ENCODE results near the gene KCNT2. TPM values are rescaled to one million over a fixed set of nuclear protein-coding genes. Genes with fewer than 3 reads are reported as not detected.

The KCNT2 gene
- total and polyA plus RNA-seq, 4 donors = 1.7 to 11.2 (median 6.8) TPM

GRCh38 chr1:196567238-196567637, 41.0 kb downstream of the KCNT2 start (continued):
- TF ChIP-seq CTCF (IDR thresholded peaks at IDR 0.05; ENCODE audit: low read depth, low read length, missing input control) = no peak
- TF ChIP-seq ATF3 (IDR thresholded peaks at IDR 0.05) = no peak
- TF ChIP-seq NR2F2 (IDR thresholded peaks at IDR 0.05) = no peak
- no peak for TF ChIP-seq FOXA1 (IDR thresholded peaks at IDR 0.05)
- TF ChIP-seq HNF4A (conservative IDR thresholded peaks at IDR 0.05) = no peak

GRCh38 chr1:196563768-196564167, 44.5 kb downstream of the KCNT2 start:
- H3K9ac ChIP-seq (ENCODE audit: low read depth in 1 of 2, low read length in 2 of 2) = no peak overlapping the region
- DNase-seq (ENCODE audit: low spot score) = no peak
- H3K27me3 ChIP-seq (ENCODE audit: control insufficient read depth in 4 of 4, insufficient read depth in 4 of 4, low read length in 3 of 4) = no peaks in the 10 kb centered on the region
- no peak for TF ChIP-seq TAF1 (conservative IDR thresholded peaks at IDR 0.05)
- no peak for TF ChIP-seq GABPA (IDR thresholded peaks at IDR 0.05 in 1 of 2, conservative IDR thresholded peaks at IDR 0.05 in 1 of 2)
- no peak for TF ChIP-seq JUND (IDR thresholded peaks at IDR 0.05)
- TF ChIP-seq YY1 (IDR thresholded peaks at IDR 0.05) = no peak
- TF ChIP-seq ZBTB33 (IDR thresholded peaks at IDR 0.05) = no peak
- no peak for TF ChIP-seq REST (IDR thresholded peaks at IDR 0.05)
- TF ChIP-seq FOXA1 (IDR thresholded peaks at IDR 0.05) = no peak
- no peak for TF ChIP-seq RXRA (IDR thresholded peaks at IDR 0.05)
- no peak for TF ChIP-seq HNF4A (conservative IDR thresholded peaks at IDR 0.05)
- no peak for TF ChIP-seq EGR1 (IDR thresholded peaks at IDR 0.05; ENCODE audit: low read depth in 2 of 2)
- TF ChIP-seq HNF4G (IDR thresholded peaks at IDR 0.05) = no peak
- TF ChIP-seq MAX (IDR thresholded peaks at IDR 0.05) = no peak
- no peak for TF ChIP-seq ATF3 (IDR thresholded peaks at IDR 0.05)
- no peak for TF ChIP-seq RAD21 (IDR thresholded peaks at IDR 0.05)
- no peak for TF ChIP-seq FOXA2 (IDR thresholded peaks at IDR 0.05)
- peaks cover 0 to 18% (median 5%) of the 10 kb centered on the region in 4 donors for H3K9me3 ChIP-seq (ENCODE audit: control insufficient read depth in 4 of 4, low read length in 3 of 4)
- no peak overlapping the region for H3K4me3 ChIP-seq (ENCODE audit: low read depth in 1 of 3, low read length in 3 of 3)
- peaks cover 0 to 8% (median 0%) of the 10 kb centered on the region in 4 donors for H3K36me3 ChIP-seq (ENCODE audit: control insufficient read depth in 4 of 4, insufficient read depth in 3 of 4, low read depth in 1 of 4, low read length in 3 of 4)
- peaks cover 0 to 11% (median 8%) of the 10 kb centered on the region in 4 donors for H3K4me1 ChIP-seq (ENCODE audit: control insufficient read depth in 4 of 4, insufficient read depth in 4 of 4, low read length in 3 of 4)
- no peak overlapping the region for H3K27ac ChIP-seq (ENCODE audit: low read depth in 1 of 2, low read length in 2 of 2)

Measured in liver (tissue), 9 donors.